NCI-H345 treated with DMSO at 0.1 percent for 48 hours (cell line): ENCODE results near the gene COPZ2.
"Not testable (repeated sequence)": the region's sequence is repeated elsewhere in the genome, so short reads cannot be mapped to it uniquely, and the experiment has no call there.

Source experiments
- DNase-seq: peaks from one replicate; lab custom pipeline; 2025; ENCODE audit not compliant: unreplicated experiment; lab: John Stamatoyannopoulos, UW

The COPZ2 gene

GRCh38 chr17:48031966-48032365, 5.6 kb downstream of the COPZ2 start:
- DNase-seq, result no peak

- no peak for DNase-seq
These were observed 7.1 kb downstream of the COPZ2 start for GRCh38 chr17:48030531-48030930.

GRCh38 chr17:48028736-48029135, 8.9 kb downstream of the COPZ2 start:
- DNase-seq, result no peak

- no peak for DNase-seq
These were observed 10.1 kb downstream of the COPZ2 start for GRCh38 chr17:48027322-48027981.

- DNase-seq, result peak; percentile 60
These were observed 10.9 kb downstream of the COPZ2 start for GRCh38 chr17:48026502-48027321.

GRCh38 chr17:48025904-48026501, 11.6 kb downstream of the COPZ2 start:
- DNase-seq, result no peak

GRCh38 chr17:48025040-48025903, 12.3 kb downstream of the COPZ2 start:
- DNase-seq, result peak; percentile 90

- DNase-seq, result no peak
These were observed 13.2 kb downstream of the COPZ2 start for GRCh38 chr17:48024149-48025039.

- peak; percentile 77 for DNase-seq
These were observed 14.0 kb downstream of the COPZ2 start for GRCh38 chr17:48023400-48024148.

GRCh38 chr17:48022901-48023300, 14.7 kb downstream of the COPZ2 start:
- DNase-seq, result no peak

- no peak for DNase-seq
These were observed 15.7 kb downstream of the COPZ2 start for GRCh38 chr17:48021934-48022333.

- not testable (repeated sequence) for DNase-seq
These were observed 19.8 kb downstream of the COPZ2 start for GRCh38 chr17:48017817-48018158.

GRCh38 chr17:48016112-48016511, 21.5 kb downstream of the COPZ2 start:
- DNase-seq, result no peak

- DNase-seq, result no peak
These were observed 22.9 kb downstream of the COPZ2 start for GRCh38 chr17:48014595-48015111.

- no peak for DNase-seq
These were observed 23.6 kb downstream of the COPZ2 start for GRCh38 chr17:48013876-48014594.

- no peak for DNase-seq
These were observed 24.9 kb downstream of the COPZ2 start for GRCh38 chr17:48012654-48013053.

GRCh38 chr17:48012151-48012520, 25.5 kb downstream of the COPZ2 start:
- peak; percentile 80 for DNase-seq

GRCh38 chr17:48011405-48012150, 26.0 kb downstream of the COPZ2 start:
- peak; percentile 66 for DNase-seq
